ENCODE results near the gene ENAH.
"Not testable (repeated sequence)": the region's sequence is repeated elsewhere in the genome, so short reads cannot be mapped to it uniquely, and the experiment has no call there.

ENAH gene

DNA sequence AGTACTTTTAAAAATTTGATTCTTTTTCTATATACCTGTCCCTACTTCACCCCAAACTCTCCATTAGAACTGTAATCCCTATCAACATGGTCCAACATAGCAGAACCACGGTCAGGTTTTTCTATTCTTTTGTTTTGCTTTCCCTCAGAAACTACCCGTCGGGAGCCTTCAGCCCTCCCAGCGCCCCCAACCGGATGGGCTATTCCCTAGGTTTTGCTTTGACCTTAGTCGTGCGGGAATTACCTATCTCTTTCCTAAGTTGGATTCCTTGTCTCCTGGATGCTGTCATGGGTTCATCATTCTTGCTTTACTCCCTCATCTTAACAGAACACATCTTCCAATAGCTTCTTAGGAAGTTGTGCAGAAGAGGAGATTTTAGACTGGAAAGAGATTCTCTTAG lies 127.5 kb downstream of the ENAH start:
- DNase-seq (ENCODE audit: low read depth in 2 of 2), result no peak

DNA sequence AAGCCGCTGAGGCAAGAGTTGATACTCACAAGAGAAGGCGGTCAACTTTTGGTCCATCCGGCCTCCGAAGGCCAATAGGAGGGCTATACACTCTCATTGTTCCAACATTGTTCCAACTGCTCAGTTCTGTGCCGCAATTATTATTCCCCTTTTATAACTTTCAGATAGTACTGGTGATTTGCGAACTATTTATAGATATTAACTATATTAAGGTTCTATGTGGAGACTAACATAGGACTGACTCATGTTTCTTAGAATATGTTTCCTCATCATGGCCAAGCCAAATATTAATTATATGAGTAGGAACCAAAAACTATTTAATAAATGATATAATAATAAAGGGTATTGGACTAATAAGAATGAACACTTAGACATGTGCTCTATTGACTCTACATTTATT lies 128.4 kb downstream of the ENAH start:
- DNase-seq (ENCODE audit: low read depth in 2 of 2), result no peak

DNA sequence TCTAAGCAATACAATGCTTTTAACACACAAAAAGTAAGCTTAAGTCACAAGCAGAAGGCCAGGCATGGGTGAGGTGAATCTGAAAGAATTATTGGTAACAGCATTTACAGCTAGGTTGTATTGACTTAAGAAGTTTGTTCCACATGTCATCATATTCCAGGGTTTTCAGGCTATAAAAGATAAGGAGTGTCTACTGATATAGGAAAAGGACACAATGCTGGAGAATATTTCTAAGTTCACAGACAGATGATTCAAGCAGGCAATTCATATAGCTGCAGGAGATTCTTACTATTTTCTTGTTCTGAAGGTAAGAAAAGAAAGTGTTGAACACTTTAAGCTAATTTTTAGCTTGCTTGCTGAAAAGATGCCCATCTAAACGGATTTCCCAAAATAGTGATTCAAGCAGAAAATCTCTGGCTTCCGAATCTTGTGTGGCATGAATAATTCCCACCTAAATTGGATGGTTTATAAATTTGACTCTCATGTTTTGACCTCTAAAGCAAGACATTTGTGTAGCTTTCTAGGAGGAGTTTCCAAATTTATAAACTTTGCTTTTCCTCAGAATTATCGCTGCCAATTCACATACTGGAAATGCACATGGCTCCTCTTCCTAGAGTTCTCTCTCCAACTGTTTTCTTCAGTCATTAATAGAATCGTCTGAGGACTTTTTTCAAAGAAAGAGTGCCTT lies 129.5 kb downstream of the ENAH start:
- DNase-seq (ENCODE audit: low read depth in 2 of 2), result no peak

DNA sequence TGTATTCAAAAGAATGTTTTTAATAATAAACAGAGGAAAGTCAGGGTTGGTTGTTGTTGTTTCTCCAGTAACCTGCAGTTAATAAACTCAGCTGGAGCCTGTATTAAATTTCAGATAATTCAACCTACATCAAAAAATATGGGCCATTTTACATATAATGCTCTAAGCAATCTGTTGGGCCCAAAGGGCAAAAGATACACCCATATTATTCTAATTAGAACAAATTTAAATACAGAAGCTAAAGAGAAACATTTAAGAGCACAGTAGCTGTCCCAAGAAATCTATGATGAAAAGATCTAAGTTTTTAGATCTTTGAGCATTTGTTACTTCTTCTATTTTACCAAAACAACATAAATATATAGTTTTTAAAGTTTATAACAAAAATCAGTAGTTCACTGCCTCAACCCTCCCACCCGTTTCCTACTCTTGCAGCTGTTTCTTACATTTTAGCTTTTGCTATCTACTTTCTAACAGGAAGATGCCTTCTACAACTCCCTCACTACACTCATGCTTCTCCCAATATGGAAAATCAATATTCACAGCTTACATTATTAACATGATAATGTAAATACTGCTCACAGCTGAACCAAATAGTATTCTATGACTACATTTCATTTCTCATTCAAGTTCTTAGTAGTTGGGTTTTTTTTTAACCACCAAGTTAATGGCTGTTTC lies 130.2 kb downstream of the ENAH start:
- no peak for DNase-seq (ENCODE audit: low read depth in 2 of 2)

DNA sequence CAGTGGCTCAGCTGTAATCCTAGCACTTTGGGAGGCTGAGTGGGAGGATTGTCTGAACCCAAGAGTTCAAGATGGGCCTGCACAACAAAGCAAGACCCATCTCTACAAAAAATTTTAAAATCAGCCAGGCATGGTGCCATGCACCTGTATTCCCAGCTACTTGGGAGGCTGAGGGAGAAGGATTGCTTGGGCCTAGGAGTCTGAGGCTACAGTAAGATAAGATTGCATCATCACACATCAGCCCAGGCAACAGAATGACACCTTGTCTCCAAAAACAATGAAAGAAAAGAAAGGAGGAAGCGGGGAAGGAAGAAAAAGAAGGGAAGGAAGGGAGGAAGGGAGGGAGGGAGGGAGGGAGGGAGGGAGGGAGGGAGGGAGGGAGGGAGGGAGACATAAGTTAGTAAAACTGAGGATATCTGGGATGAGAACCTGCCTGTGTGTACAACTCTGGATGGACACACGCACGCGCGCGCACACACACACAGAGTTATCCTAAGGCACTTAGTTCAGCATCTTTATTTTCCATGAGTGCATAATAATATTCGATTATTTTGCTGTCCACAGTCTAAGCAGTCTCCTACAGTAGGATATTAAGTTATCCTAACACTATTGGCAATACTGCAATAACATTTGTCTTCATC lies 132.2 kb downstream of the ENAH start:
- DNase-seq (ENCODE audit: low read depth in 2 of 2), result no peak

DNA sequence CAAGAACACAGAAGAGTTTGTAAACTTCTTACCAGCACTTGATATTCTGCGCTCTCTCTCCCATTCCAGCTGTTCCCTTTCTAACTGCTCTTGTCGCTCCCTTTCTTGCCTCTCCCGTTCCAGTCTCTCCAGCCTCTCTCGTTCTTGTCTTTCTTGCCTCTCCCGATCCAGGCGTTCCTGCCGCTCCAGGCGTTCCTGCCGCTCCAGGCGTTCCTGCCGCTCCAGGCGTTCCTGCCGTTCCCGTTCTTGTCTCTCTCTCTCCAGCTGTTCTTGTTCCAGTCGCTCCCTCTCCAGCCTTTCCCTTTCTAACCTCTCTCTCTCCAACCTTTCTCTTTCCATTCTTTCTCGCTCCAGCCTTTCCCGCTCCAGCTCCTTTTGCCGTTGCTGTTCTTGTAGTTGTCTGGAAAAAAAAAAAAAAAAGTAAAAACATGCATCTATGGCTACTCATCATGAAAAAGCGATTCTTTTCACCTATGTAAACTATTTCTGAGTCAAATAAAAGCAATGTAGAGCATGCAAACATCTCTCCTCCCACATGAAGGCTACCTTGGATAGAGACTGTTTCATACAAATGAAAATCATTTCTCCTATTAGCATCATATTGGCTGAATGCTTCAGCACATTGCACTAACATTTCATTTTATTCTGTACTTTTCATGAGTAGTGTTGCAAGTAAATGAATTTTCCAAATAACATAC lies 133.6 kb downstream of the ENAH start:
- no peak for DNase-seq (ENCODE audit: low read depth in 2 of 2)

DNA sequence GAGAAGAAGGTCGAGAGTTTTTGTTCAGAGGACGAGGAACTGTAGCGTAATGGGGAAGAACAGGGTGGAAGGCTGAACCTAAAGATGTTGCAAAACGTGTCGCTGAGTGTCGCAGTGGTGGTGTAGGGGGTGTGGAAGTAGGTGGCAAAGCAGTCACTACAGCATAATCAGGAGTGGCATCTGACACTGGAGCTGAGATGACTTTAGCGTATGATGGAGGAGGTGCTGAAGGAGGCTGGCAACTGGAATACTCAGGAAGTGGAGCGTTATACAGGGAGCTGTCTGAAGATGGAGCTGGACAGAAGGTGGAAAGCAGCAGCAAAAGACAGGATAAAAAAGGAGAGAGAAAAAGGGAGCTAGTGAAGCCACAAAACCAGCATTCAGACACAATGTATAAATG lies 135.2 kb downstream of the ENAH start:
- no peak for DNase-seq (ENCODE audit: low read depth in 2 of 2)

DNA sequence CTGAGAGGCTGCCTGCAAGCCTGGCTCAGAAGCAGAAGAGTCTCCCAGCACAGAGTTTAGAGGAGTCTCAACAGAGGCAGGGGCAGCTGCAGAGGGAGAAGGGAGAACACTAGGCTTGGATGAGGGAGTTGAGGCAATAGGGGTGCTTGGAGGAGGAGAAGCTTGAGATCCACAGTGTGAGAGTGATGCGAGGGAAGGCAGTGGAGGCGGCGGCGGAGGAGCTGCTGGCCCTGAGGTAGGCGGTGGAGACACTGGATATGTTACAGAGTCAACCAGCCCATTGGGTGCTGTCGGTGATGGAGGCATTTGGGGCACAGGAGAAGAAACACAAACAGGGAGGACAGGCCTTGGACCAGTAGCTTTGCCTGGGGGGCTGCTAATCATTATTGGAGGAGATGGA lies 135.7 kb downstream of the ENAH start:
- DNase-seq (ENCODE audit: low read depth in 2 of 2), result no peak

DNA sequence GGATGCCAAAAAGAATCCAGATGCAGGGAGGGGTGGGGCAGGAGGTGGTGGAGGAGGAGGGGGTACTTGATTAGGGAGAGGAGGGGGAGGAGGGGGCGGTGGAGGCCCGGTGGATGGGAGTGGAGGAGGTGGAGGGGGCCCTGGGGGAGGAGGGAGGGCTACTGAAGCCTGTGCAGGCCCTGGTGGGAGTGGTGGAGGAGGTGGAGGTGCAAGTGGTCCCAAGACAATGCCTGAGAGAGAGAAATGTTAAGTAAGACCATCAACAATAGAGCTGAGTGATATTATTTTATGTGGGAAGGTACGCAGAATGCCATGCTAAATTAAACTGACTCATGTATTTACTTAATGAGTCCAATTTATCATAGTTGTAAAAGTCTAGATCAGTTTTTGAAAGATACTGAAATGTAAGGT lies 138.2 kb downstream of the ENAH start:
- DNase-seq (ENCODE audit: low read depth in 2 of 2), result no peak

DNA sequence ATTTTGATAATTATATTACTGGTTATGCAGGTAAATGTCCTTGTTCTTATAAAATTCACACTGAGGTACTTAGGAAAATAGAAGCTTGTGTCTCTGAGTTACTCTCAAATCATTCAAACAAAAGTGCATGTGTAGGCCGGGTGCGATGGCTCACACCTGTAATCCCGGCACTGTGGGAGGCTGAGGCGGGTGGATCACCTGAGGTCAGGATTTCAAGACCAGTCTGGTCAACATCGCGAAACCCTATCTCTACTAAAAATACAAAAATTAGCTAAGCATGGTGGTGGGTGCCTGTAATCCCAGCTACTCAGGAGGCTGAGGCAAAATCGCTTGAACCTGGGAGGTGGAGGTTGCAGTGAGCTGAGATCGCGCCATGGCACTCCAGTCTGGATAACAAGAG lies 139.3 kb downstream of the ENAH start:
- DNase-seq (ENCODE audit: low read depth in 2 of 2), result not testable (repeated sequence)

DNA sequence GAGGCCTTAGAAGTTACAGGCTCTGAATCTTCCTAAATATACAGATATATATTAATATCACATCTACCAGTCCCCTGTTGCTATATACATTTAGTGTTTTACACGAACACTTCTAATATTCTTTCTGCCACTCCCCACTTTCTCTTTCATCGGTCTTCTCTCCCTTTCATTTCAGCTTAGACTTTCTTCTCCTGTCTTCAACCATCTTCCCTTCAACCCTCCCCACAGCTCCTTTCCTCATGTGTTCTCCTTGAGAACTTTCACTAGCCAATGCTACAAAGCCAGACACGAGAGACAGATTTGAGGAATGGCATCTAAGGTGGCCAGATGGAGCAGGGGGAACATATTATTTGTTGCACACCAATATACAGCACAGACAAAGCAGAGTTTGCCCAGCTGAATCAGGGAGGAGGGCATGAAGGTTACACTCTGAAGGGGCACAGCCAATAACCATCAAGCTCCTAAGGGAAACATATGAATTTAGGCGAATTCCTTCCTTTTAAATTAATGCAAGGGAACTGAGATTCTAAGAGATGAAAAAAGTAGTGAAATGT lies 141.0 kb downstream of the ENAH start:
- no peak for DNase-seq (ENCODE audit: low read depth in 2 of 2)

DNA sequence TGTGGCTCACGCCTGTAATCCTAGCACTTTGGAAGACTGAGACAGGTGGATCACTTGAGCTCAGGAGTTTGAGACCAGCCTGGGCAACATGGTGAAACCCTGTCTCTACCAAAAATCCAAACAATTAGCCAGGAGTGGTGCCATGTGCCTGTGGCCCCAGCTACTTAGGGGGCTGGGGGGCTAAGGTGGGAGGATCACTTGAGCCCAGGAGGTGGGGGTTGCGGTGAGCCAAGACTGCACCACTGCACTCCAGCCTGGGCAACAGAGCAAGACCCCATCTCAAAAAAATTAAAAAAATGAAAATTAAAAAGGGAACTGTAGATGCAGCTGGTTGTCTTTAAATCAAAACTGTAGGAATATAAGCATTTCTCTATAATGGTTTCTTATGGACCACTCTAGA lies 142.2 kb downstream of the ENAH start:
- not testable (repeated sequence) for DNase-seq (ENCODE audit: low read depth in 2 of 2)

DNA sequence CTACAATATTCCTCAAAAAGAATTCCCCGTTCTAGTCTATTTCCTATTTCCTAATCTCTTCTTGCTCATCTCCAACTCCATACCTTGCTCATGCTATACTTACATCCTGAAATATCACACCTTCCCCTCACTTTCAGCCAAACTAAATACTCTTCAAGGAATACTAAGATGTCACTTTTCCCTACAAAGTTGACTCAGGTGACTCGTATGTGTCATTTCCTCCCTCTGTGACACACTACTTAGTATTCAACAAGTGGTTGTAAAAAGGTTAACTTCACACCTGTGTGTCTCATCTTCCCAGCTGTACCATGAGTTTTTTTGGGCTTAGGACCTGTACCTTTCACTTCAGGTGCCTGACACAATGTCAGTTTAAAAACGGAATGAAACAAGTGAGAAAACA lies 143.2 kb downstream of the ENAH start:
- no peak for DNase-seq (ENCODE audit: low read depth in 2 of 2)

DNA sequence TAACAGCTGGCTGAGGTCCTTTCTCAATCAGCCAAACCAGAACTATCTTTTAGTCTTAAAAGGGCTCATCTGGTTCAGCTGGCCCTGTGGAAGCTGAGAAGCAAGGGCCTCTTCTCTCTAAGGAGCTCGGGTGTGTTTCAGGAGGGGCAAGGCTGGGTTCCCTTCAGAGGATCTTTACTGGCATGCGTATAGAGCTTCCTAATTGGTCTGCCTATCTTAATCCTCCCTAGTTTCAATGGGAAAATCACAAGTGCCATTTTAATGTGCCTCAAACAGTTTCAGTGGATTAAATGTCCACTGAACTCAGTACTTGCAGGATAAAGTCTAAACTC lies 143.6 kb downstream of the ENAH start:
- no peak for DNase-seq (ENCODE audit: low read depth in 2 of 2)

DNA sequence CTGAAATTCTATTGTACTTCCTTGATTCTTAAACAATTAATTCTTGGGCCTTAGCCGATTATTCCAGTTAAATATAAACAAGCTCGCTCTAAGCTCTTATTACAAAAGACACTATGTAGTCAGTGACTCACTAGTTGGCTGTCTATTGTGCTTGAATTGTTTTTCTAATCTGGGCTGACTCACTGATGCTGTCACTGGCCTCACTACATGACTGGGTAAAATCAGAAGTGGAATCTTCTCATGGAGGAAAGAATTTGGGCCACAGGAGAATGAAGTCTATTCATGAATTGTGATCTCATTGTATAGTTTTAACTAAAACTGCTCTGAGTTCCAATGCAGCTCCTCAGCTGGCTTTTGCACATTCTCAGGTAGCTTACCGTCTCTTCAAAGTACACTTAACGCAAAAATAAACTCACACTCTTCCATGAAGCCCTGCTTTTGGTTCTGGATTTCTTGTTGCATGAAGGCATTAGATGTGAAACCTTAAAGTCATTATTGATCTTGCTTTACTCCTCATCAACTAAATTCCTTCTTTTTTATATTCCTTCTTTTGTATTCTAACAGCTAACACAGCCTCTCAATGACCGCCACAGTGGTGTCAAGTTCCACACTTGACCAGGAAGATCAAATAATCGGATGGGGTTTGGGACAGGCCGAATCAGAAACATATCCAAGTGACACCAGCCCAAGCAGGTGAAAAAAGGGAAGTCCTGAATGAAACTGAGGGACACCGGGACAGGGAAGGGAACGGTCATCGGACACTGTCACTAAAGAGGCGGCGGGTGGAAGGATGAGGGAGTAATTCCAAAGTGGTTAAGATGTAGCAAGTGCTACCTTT lies 144.2 kb downstream of the ENAH start:
- DNase-seq (ENCODE audit: low read depth in 2 of 2), result no peak

DNA sequence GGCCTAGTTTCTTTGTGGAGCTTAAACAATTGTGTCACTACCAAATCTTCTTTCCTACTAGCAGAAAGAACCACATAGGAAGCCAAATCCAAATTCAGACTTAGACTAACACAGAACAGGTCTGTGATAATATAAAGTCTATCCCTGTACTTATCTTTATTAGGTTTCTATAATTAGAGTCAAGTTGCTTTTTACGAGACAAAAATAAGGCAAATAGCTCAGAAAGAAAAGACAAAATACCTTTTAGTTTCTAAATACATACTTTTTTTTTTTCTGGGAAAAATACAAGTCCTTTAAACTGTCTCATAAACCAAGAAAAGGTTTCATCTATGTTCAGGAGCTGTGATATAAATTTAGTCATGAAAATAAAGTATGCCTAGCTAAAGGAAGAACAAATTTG lies 146.2 kb downstream of the ENAH start:
- no peak for DNase-seq (ENCODE audit: low read depth in 2 of 2)

DNA sequence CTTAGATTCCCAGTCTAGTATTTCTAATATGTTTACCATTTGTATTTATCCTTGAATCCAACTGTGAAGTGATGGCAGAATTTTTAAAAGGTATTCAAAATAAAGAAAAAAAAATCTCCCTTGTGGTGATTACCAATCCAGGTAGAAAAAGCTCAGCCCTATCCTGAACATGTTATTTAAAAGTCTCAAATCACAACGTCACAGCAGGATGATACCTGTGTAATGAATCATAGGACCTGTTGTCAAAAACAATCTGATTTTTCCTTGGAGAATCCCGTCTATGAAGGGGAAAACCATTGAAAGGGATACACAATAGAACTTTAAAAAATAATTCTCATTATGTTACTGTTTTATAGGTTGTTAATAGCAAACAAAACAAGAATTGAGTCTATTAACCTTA lies 148.1 kb downstream of the ENAH start:
- no peak for DNase-seq (ENCODE audit: low read depth in 2 of 2)

DNA sequence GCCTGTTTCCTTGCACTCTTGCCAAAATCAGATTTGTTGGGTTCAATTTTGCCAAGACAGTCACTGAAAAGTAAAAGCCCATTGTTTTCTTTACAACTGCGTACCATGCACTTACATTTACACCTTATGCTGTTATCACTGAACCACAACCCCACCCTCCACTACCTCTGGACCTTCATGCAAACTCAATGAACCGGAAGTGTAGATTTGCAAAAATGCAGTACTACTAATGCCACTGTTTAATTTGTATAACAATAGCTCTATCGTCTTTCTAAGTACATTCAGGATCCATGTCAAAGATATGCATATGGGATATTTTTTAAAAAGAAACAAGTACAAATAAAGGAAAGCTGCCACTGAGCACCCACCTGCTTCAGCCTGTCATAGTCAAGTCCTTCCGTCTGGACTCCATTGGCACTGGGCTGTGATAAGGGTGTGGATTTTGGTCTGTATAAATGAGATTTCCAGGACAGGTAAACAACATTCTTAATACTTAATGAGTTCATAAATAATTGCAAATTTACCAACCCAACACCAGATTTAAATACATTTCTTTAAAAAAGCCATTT lies 152.2 kb downstream of the ENAH start:
- no peak for DNase-seq (ENCODE audit: low read depth in 2 of 2)

DNA sequence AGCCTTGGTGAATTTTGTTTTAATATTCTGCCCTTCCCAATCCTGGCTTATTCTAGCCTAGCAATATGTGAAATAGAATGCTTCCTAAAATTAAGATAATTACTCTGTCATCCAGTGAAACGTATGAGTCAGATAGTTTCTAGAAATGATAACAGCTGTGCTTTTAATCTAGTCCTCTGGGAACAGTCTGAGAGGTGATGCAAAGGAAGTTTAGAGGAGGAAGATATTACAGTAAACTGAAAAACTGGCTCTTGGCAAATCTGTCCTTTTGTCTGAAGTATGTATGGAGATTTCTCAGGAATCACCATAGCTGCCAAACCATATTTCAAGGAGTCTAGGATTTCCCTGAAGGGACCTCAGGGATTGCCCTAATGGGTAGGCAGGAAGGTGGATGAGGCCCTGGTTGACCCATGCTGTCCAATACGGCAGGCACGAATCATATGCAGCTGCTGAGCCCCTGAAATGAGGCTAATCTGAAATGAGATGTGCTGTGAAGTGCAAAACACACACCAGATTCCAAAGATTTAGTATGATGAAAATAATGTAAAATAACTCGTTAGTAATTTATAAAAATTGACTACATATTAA lies 154.3 kb downstream of the ENAH start:
- no peak for DNase-seq (ENCODE audit: low read depth in 2 of 2)

DNA sequence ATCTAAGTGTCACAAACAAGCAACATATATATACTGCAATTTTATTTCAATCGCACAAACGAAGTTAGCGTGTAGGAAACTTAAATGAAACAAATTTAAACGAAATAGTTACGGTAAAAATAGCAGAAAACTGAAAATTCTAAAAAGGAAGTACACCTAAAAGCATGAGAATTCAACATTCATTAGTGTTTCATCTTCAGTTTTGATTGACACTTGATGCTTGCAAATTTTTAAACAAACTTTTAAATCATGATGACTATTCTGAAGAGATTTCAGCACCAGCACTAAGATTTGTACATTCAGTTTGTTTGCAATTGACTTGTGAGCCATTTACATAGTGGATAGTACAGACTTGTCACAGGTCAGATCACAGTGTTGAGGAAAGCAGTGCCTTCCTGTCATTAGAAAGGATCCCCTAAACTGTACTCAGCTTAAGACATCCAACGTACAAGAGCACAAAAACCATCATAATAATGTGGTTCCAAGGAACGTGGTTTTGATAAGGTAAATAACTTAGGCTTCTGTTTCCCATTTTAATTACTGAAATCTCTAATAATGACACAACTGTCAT lies 158.0 kb downstream of the ENAH start:
- no peak for DNase-seq (ENCODE audit: low read depth in 2 of 2)

Data from stimulated activated CD4-positive, alpha-beta T cell treated with anti-CD3 and anti-CD28 coated beads, Interleukin-1b, Interleukin-23, amount 100 ng/mL, for 1 hour (primary cell).